Measurements from ENCODE around the gene CACNG4. TPM values are rescaled to one million over a fixed set of nuclear protein-coding genes. Genes with fewer than 3 reads are reported as not detected.

CACNG4 gene
- total and polyA plus RNA-seq, 12 donors, result 0.11 to 2.4 (median 0.88) TPM; not detected in 4

DNA sequence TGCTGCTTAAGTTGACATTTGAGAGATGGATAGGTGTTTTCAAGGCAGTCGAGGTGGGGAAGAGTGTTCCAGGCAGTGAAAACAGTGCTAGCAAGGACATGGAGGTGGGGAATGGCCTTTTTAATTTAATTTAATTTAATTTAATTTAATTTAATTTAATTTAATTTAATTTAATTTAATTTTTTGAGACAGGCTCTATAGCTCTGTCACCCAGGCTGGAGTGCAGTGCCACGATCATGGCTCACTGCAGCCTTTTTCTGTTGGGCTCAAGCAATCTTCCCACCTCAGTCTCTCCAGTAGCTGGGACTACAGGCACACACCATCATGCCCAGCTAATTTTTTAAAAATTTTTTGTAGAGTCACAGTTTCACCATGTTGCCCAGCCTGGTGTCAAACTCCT lies 32.2 kb upstream of the CACNG4 start:
- no peaks in the 10 kb centered on the region for H3K4me1 ChIP-seq (replicated peaks in 1 of 2)
- H3K36me3 ChIP-seq (replicated peaks in 1 of 2), result no peaks in the 10 kb centered on the region
- no peak overlapping the region for H3K27ac ChIP-seq
- WGBS, 4 donors, result 58 to 75% (median 68%) methylated on average over 2 of the region's 2 CpGs
- TF ChIP-seq, protein P1, sequence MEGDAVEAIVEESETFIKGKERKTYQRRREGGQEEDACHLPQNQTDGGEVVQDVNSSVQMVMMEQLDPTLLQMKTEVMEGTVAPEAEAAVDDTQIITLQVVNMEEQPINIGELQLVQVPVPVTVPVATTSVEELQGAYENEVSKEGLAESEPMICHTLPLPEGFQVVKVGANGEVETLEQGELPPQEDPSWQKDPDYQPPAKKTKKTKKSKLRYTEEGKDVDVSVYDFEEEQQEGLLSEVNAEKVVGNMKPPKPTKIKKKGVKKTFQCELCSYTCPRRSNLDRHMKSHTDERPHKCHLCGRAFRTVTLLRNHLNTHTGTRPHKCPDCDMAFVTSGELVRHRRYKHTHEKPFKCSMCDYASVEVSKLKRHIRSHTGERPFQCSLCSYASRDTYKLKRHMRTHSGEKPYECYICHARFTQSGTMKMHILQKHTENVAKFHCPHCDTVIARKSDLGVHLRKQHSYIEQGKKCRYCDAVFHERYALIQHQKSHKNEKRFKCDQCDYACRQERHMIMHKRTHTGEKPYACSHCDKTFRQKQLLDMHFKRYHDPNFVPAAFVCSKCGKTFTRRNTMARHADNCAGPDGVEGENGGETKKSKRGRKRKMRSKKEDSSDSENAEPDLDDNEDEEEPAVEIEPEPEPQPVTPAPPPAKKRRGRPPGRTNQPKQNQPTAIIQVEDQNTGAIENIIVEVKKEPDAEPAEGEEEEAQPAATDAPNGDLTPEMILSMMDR (IDR thresholded peaks at IDR 0.05), result no peak
- TF ChIP-seq POLR2A (IDR thresholded peaks at IDR 0.05), result no peak
- DNase-seq, result no peak
- intact Hi-C loops (cut with DNase I), result no loop called here
- no peak overlapping the region for H3K4me3 ChIP-seq
- peaks cover 2% of the 10 kb centered on the region for H3K27me3 ChIP-seq
- H3K9me3 ChIP-seq (replicated peaks in 1 of 3), result no peaks in the 10 kb centered on the region

DNA sequence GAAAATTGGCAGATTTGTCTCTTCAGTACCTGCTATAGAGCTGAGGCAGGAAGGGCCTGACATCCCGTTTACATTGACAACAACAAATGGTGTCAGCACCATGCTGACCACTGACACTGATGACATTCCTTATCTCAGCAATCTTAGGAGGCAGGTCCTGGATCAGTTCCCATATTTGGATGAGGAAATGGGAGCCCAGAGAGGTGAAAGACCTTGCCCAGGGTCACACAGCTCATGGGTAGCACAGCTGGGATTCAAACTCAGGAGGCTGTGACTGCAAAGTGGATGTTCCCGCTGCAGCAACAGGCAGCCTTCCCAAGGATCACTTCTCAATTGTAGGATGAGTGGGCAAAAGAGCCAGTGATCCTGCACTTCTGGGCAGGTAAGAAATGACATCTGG lies 30.5 kb upstream of the CACNG4 start:
- no peaks in the 10 kb centered on the region for H3K36me3 ChIP-seq (replicated peaks in 1 of 2)
- H3K27ac ChIP-seq, result no peak overlapping the region
- DNase-seq, result no peak
- no peak overlapping the region for H3K4me3 ChIP-seq
- no peaks in the 10 kb centered on the region for H3K4me1 ChIP-seq (replicated peaks in 1 of 2)
- TF ChIP-seq, protein P1 (IDR thresholded peaks at IDR 0.05), result no peak
- no peak for TF ChIP-seq POLR2A (IDR thresholded peaks at IDR 0.05)
- WGBS, 4 donors, result 50 to 61% (median 55%) methylated on average over 2 of the region's 2 CpGs
- H3K27me3 ChIP-seq, result peaks cover 13% of the 10 kb centered on the region
- no peaks in the 10 kb centered on the region for H3K9me3 ChIP-seq (replicated peaks in 1 of 3)
- intact Hi-C loops (cut with DNase I), result no loop called here

DNA sequence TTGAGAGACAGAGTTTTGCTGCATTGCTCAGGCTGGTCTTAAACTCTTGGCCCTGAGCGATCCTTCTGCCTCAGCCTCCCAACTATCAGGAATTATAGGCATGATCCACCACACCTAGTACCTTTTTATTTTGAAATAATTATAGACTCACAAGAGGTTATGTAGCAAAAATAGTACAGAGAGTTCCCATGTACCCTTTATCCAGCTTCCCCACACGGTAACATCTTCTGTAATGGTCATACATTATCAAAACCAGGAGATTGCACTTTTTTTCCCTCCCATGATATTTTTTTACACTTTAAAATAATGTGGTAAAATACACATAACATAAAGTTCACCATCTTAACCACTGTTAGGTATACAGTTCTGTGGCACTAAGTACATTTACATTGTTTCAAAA lies 28.8 kb upstream of the CACNG4 start:
- Histone ChIP-seq H3K9me3 (replicated peaks in 1 of 3) (no peaks in the 10 kb centered on the region), H3K4me1 (replicated peaks in 1 of 2) (no peaks in the 10 kb centered on the region), H3K27me3 (peaks cover 26% of the 10 kb centered on the region), H3K4me3 (no peak overlapping the region), H3K36me3 (replicated peaks in 1 of 2) (no peaks in the 10 kb centered on the region), H3K27ac (no peak overlapping the region)
- 88 to 93% (median 92%) methylated on average over 2 of the region's 2 CpGs for WGBS, 4 donors
- TF ChIP-seq, protein P1 (IDR thresholded peaks at IDR 0.05), result no peak
- no peak for TF ChIP-seq POLR2A (IDR thresholded peaks at IDR 0.05)
- no peak for DNase-seq
- intact Hi-C loops (cut with DNase I), result no loop called here

DNA sequence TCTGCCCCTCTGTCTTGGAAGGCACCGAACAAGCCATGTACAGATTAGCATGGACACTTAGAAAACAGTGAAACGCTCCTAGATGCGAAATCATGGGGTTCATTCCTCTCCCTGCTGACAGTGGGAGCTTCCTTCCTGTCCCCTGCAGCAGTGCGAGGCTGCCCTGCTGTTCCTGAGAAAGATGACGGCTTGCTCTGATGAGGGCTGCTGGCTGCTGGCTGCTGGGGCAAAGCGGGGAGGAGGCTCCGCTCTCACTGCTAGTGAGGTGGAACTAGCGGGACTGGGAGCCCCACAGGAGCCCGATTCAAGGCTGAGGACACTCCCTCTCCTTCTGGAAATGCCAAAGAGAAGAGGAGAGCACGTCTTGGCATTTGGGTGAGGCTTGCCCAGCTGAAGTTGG lies 25.9 kb upstream of the CACNG4 start:
- TF ChIP-seq, protein P1 (IDR thresholded peaks at IDR 0.05), result no peak
- no peak for TF ChIP-seq POLR2A (IDR thresholded peaks at IDR 0.05)
- WGBS, 4 donors, result 64 to 77% (median 72%) methylated on average over 9 to 10 of the region's 10 CpGs
- peaks cover 26% of the 10 kb centered on the region for H3K27me3 ChIP-seq
- no peaks in the 10 kb centered on the region for H3K9me3 ChIP-seq (replicated peaks in 1 of 3)
- intact Hi-C loops (cut with DNase I), result no loop called here
- DNase-seq, result no peak
- no peaks in the 10 kb centered on the region for H3K36me3 ChIP-seq (replicated peaks in 1 of 2)
- no peak overlapping the region for H3K27ac ChIP-seq
- H3K4me3 ChIP-seq, result no peak overlapping the region
- H3K4me1 ChIP-seq (replicated peaks in 1 of 2), result no peaks in the 10 kb centered on the region
